H9 (cell line): ENCODE data around the gene ZNF530. TPM values are rescaled to one million over a fixed set of nuclear protein-coding genes. Genes with fewer than 3 reads are reported as not detected.

Experiments
- DNase-seq: peaks from one replicate; pipeline ENCODE4 v3.0.0-alpha.2; 2017
- H2AFZ ChIP-seq: one replicate; pipeline ENCODE4 v1.6.1; 2013; ENCODE audit warnings: mild to moderate bottlenecking, low read length, control low read depth, moderate library complexity
- H2AK5ac ChIP-seq: 2 replicates; pipeline ENCODE4 v1.6.1; 2013; ENCODE audit warnings: low read length, control low read depth, mixed read lengths; ENCODE audit not compliant: insufficient read length
- H2BK120ac ChIP-seq: one replicate; pipeline ENCODE4 v1.6.1; 2013; ENCODE audit warnings: low read depth, mild to moderate bottlenecking, low read length, control low read depth, inconsistent platforms; ENCODE audit not compliant: poor library complexity, severe bottlenecking
- H2BK12ac ChIP-seq: 2 replicates; pipeline ENCODE4 v1.6.1; 2013; ENCODE audit warnings: low read length, control low read depth, mixed read lengths, low read depth; ENCODE audit not compliant: insufficient read length
- H2BK15ac ChIP-seq: 2 replicates; pipeline ENCODE4 v1.6.1; 2013; ENCODE audit warnings: low read depth, low read length, control low read depth
- H2BK20ac ChIP-seq: one replicate; pipeline ENCODE4 v1.6.1; 2013; ENCODE audit warnings: low read depth, mild to moderate bottlenecking, low read length, control low read depth, inconsistent platforms; ENCODE audit not compliant: poor library complexity, severe bottlenecking
- H2BK5ac ChIP-seq: 2 replicates; pipeline ENCODE4 v1.6.1; 2013; ENCODE audit warnings: low read length, control low read depth, mixed read lengths; ENCODE audit not compliant: insufficient read length
- H3K14ac ChIP-seq: 2 replicates; pipeline ENCODE4 v1.6.1; 2013; ENCODE audit warnings: low read length, control low read depth; ENCODE audit not compliant: insufficient read depth
- H3K18ac ChIP-seq: 2 replicates; pipeline ENCODE4 v1.6.1; 2013; ENCODE audit warnings: low read depth, mild to moderate bottlenecking, mixed read lengths, low read length, control low read depth; ENCODE audit not compliant: insufficient read length
- H3K23ac ChIP-seq: 2 replicates; pipeline ENCODE4 v1.6.1; 2013; ENCODE audit warnings: low read length, control low read depth, mixed read lengths, low read depth; ENCODE audit not compliant: insufficient read length
- H3K23me2 ChIP-seq: 2 replicates; pipeline ENCODE4 v1.6.1; 2013; ENCODE audit warnings: low read depth, mild to moderate bottlenecking, mixed read lengths, low read length, control low read depth; ENCODE audit not compliant: insufficient read length, poor library complexity, severe bottlenecking
- H3K27ac ChIP-seq: 2 replicates; pipeline ENCODE4 v1.5.1; 2013; ENCODE audit warnings: low read length, control low read depth, mixed read lengths, low read depth; ENCODE audit not compliant: insufficient read length
- H3K27me3 ChIP-seq: 2 replicates; pipeline ENCODE4 v1.6.1; 2013; ENCODE audit warnings: low read length, control low read depth, inconsistent platforms; ENCODE audit not compliant: insufficient read depth
- H3K4ac ChIP-seq: 2 replicates; pipeline ENCODE4 v1.6.1; 2013; ENCODE audit warnings: low read depth, mild to moderate bottlenecking, control low read depth, inconsistent platforms, low read length, moderate library complexity
- H3K4me1 ChIP-seq: 2 replicates; pipeline ENCODE4 v1.6.1; 2013; ENCODE audit warnings: low read length, control low read depth, inconsistent platforms; ENCODE audit not compliant: insufficient read depth
- H3K4me2 ChIP-seq: 2 replicates; pipeline ENCODE4 v1.6.1; 2013; ENCODE audit warnings: low read length, control low read depth, mixed read lengths; ENCODE audit not compliant: insufficient read length, insufficient read depth
- H3K56ac ChIP-seq: 2 replicates; pipeline ENCODE4 v1.6.1; 2013; ENCODE audit warnings: low read depth, mild to moderate bottlenecking, mixed read lengths, low read length, control low read depth; ENCODE audit not compliant: insufficient read length
- H3K79me1 ChIP-seq: 2 replicates; pipeline ENCODE4 v1.6.1; 2013; ENCODE audit warnings: low read depth, mild to moderate bottlenecking, moderate library complexity, low read length, control low read depth, inconsistent platforms; ENCODE audit not compliant: insufficient read depth, poor library complexity, severe bottlenecking
- H3K79me2 ChIP-seq: 2 replicates; pipeline ENCODE4 v1.6.1; 2013; ENCODE audit warnings: low read length, control low read depth, inconsistent platforms; ENCODE audit not compliant: insufficient read depth
- H3K9ac ChIP-seq: 2 replicates; pipeline ENCODE4 v1.6.1; 2013; ENCODE audit warnings: low read length, control low read depth, mixed read lengths; ENCODE audit not compliant: insufficient read length; ENCODE audit errors: extremely low read depth
- H3K9me3 ChIP-seq: one replicate; pipeline ENCODE4 v1.6.1; 2013; ENCODE audit warnings: low read depth, low read length, inconsistent platforms; ENCODE audit not compliant: control insufficient read depth
- H3T11ph ChIP-seq: one replicate; pipeline ENCODE4 v1.6.1; 2013; ENCODE audit warnings: mild to moderate bottlenecking, low read length, control low read depth, inconsistent platforms
- H4K20me1 ChIP-seq: one replicate; pipeline ENCODE4 v1.6.1; 2013; ENCODE audit not compliant: control insufficient read depth, insufficient read length, insufficient read depth
- H4K5ac ChIP-seq: 2 replicates; pipeline ENCODE4 v1.6.1; 2013; ENCODE audit warnings: low read depth, mild to moderate bottlenecking, mixed read lengths, low read length, control low read depth; ENCODE audit not compliant: insufficient read length
- H4K8ac ChIP-seq: replicated peaks from 2 replicates; pipeline ENCODE4 v1.6.1; 2013; ENCODE audit warnings: low read length, control low read depth, mixed read lengths, low read depth; ENCODE audit not compliant: insufficient read length
- H4K91ac ChIP-seq: 2 replicates; pipeline ENCODE4 v1.6.1; 2013; ENCODE audit warnings: low read depth, mild to moderate bottlenecking, moderate library complexity, mixed read lengths, low read length, control low read depth; ENCODE audit not compliant: insufficient read length
- H3K27ac Mint-ChIP-seq, 3 experiments: 2 replicates in 2 of 3; 3 replicates in 1 of 3; pipeline ENCODE4 v1.8.0; 2020 to 2021; ENCODE audit warnings: mixed read lengths in 3 of 3, mild to moderate bottlenecking in 1 of 3, moderate library complexity in 1 of 3
- H3K27me3 Mint-ChIP-seq: 2 replicates; pipeline ENCODE4 v1.8.0; 2021; ENCODE audit warnings: low read depth, mild to moderate bottlenecking, moderate library complexity, mixed read lengths
- H3K36me3 Mint-ChIP-seq, 3 experiments: 2 replicates in 2 of 3; 3 replicates in 1 of 3; pipeline ENCODE4 v1.8.0; 2020 to 2021; ENCODE audit warnings: low read depth in 3 of 3, mixed read lengths in 3 of 3; ENCODE audit not compliant: insufficient read depth in 1 of 3
- H3K4me1 Mint-ChIP-seq, 2 experiments: 2 replicates each; pipeline ENCODE4 v1.8.0; 2020; ENCODE audit warnings: mixed read lengths in 2 of 2
- H3K4me3 Mint-ChIP-seq, 2 experiments: 2 replicates in 1 of 2; 3 replicates in 1 of 2; pipeline ENCODE4 v1.8.0; 2020 to 2021; ENCODE audit warnings: mild to moderate bottlenecking in 2 of 2, mixed read lengths in 2 of 2, moderate library complexity in 1 of 2
- H3K9me3 Mint-ChIP-seq, 2 experiments: 2 replicates in 1 of 2; 3 replicates in 1 of 2; pipeline ENCODE4 v1.8.0; 2020; ENCODE audit warnings: mild to moderate bottlenecking in 2 of 2, mixed read lengths in 2 of 2, moderate library complexity in 1 of 2
- WGBS: extraction: QIAGEN DNeasy Blood & Tissue Kit; methylation state at CpG from one replicate; pipeline ENCODE4 v1.1.7; 2013; ENCODE audit warnings: missing lambda C conversion rate, low lambda C conversion rate, mixed read lengths; ENCODE audit not compliant: insufficient read length; ENCODE audit errors: extremely low coverage; 5-methylcytosine and 5-hydroxymethylcytosine counted together
- total RNA-seq: library from RNA; stranded (reverse); gene quantifications from 2 replicates; pipeline ENCODE4 v1.2.1, GENCODE V29; 2021
- TF ChIP-seq, protein P1 (sequence below): fragments of 200-600 bp; sonication (generic); conservative IDR thresholded peaks from 3 replicates; pipeline ENCODE4 v1.8.0; 2021; ENCODE audit warnings: antibody characterized with exemption, mild to moderate bottlenecking

The ZNF530 gene
- total RNA-seq, 1 experiment from 2014 or later: 9.3 TPM

- H3K27me3 ChIP-seq: no peaks in the 10 kb centered on the region
- no peak overlapping the region for H3K14ac ChIP-seq
- H3K9me3 ChIP-seq: no peaks in the 10 kb centered on the region
- H2BK20ac ChIP-seq: no peak overlapping the region
- H3K4me1 ChIP-seq: no peaks in the 10 kb centered on the region
- H3K36me3 Mint-ChIP-seq: peaks cover 48 to 59% (median 50%) of the 10 kb centered on the region in 3 experiments
- no peak overlapping the region for H2AK5ac ChIP-seq
- H3K79me2 ChIP-seq: no peaks in the 10 kb centered on the region
- no peak overlapping the region for H4K8ac ChIP-seq
- H3K79me1 ChIP-seq: no peaks in the 10 kb centered on the region
- no peak overlapping the region for H3K4me2 ChIP-seq
- no peak overlapping the region for H3T11ph ChIP-seq
- H3K4me1 Mint-ChIP-seq: no peaks in the 10 kb centered on the region
- no peaks in the 10 kb centered on the region for H4K20me1 ChIP-seq
- no peak overlapping the region for H3K56ac ChIP-seq
- peaks cover 5% of the 10 kb centered on the region; the same call in 1 of the 2 replicates for H3K27me3 Mint-ChIP-seq
- no peak overlapping the region for H2BK12ac ChIP-seq
- H3K27ac Mint-ChIP-seq: no peak overlapping the region
- H2BK120ac ChIP-seq: no peak overlapping the region
- TF ChIP-seq, protein P1, sequence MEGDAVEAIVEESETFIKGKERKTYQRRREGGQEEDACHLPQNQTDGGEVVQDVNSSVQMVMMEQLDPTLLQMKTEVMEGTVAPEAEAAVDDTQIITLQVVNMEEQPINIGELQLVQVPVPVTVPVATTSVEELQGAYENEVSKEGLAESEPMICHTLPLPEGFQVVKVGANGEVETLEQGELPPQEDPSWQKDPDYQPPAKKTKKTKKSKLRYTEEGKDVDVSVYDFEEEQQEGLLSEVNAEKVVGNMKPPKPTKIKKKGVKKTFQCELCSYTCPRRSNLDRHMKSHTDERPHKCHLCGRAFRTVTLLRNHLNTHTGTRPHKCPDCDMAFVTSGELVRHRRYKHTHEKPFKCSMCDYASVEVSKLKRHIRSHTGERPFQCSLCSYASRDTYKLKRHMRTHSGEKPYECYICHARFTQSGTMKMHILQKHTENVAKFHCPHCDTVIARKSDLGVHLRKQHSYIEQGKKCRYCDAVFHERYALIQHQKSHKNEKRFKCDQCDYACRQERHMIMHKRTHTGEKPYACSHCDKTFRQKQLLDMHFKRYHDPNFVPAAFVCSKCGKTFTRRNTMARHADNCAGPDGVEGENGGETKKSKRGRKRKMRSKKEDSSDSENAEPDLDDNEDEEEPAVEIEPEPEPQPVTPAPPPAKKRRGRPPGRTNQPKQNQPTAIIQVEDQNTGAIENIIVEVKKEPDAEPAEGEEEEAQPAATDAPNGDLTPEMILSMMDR: no peak
- WGBS: no CpG with 5 or more reads among the region's 4 CpGs
- H2BK5ac ChIP-seq: no peak overlapping the region
- peaks cover 13 to 26% of the 10 kb centered on the region in 2 experiments for H3K9me3 Mint-ChIP-seq
- H4K5ac ChIP-seq: no peak overlapping the region
- no peak overlapping the region for H2AFZ ChIP-seq
- H3K18ac ChIP-seq: no peak overlapping the region
- H2BK15ac ChIP-seq: no peak overlapping the region
- H3K4me3 Mint-ChIP-seq: no peak overlapping the region
- no peak for DNase-seq
- no peak overlapping the region for H3K9ac ChIP-seq
- H3K4ac ChIP-seq: no peak overlapping the region
- H3K27ac ChIP-seq: no peak overlapping the region
- H4K91ac ChIP-seq: no peak overlapping the region
- H3K23ac ChIP-seq: no peak overlapping the region
- H3K23me2 ChIP-seq: no peaks in the 10 kb centered on the region
Observed at GRCh38 chr19:57642396-57643046, 42.8 kb downstream of the ZNF530 start.
